Measurements from ENCODE around the gene KLF16. TPM values are rescaled to one million over a fixed set of nuclear protein-coding genes. Genes with fewer than 3 reads are reported as not detected.

Gene KLF16
- total RNA-seq, 1 donor from 2014 or later: 2.6 TPM

DNA sequence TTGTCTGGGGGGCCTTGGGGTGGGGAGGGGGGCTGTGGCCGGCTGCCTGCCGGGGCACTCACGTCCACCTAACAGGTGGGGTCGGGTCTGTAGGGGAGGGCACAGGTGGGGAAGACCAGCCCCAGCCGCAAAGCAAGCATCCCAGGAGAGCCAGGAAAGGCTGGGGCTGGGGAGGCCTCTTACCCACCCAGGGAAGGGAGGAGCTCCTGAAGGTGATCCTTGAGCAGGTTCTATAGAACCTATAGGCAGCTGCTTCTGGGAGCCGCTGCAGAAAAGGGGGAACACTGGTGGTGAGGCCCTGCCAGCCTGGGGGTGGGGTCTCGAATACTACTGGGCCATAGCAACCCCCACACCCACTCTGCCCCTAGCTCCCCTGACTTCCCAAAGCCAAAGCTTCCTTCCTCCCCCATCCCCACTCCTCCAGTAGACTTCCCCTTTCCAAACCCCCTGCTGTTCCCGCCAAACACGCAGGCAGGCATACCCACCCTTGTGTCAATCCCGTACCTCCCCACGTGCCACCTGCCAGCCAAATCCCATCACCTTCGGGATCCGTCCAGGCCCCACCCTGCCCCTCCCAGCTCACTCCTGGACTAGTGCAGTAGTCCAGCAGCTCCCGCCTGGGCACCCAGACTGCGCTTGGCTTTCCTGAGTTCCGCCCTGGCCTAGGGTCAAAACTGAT lies 5.6 kb downstream of the KLF16 start:
- no peaks in the 10 kb centered on the region for H3K36me3 ChIP-seq (ENCODE audit: control insufficient read depth in 3 of 3, insufficient read depth in 3 of 3, low read length in 3 of 3)
- peaks cover 26 to 66% (median 51%) of the 10 kb centered on the region in 3 donors for H3K4me1 ChIP-seq (ENCODE audit: control insufficient read depth in 3 of 3, insufficient read depth in 3 of 3, low read length in 3 of 3)
- H3K9me3 ChIP-seq (ENCODE audit: control insufficient read depth in 3 of 3, low read length in 3 of 3): no peaks in the 10 kb centered on the region
- H3K27me3 ChIP-seq (ENCODE audit: control insufficient read depth in 3 of 3, insufficient read depth in 3 of 3, low read length in 3 of 3): peaks cover 0 to 19% (median 16%) of the 10 kb centered on the region in 3 donors
- H3K4me3 ChIP-seq (ENCODE audit: low read length in 3 of 3): peak overlapping the region in 1 of 3 donors; percentile 6
- peak overlapping the region in 1 of 3 donors; percentile 23 for H3K9ac ChIP-seq (ENCODE audit: low read depth in 1 of 3, low read length in 3 of 3)
- peak overlapping the region; percentile 76 for H3K27ac ChIP-seq (ENCODE audit: low read depth, low read length)

DNA sequence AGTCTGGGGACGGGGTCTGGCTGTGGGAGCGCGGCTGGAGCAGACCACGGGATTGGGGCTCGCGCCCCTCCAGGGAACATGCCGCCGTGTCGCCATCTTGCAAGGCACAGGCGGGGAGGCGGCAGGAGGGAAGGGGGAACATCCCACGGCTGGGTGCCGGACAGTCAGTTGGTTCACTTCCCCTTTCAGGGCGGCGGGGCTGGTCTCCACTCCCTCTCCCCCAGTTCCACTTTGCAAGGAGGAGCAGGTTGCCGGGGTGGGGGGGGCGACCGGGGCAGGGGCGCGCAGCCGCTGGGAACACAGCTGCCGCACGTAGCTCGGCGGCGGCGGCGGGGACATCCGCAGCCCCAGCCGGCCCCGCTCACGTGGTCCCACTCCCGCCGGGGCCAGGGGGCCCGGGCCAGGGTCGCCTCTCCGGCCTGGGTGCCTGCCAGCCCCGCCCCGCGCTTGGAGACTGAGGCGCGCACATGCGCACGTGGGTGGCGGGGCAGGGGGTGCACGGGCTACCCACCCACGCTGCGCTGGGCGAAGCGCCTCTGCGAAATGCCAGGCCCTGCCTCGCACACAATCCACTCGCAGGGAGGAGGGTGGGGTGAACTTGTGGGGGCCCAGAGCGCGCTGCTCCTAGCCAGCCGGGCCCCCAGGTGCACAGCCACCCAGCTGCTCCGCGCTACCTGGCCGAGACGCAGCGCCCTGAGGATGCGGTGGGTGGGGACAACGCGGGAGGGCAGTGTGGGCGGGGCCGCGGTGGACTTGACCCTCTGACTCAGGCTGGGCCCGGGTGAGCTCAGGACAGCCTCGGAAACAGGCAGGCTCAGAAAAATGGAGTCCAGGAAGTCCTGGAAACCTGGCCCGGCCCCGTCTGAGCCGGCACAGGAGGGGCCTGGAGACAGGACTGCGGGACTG lies 6.4 kb downstream of the KLF16 start:
- peak overlapping the region; percentile 52 to 67 (median 60) for H3K4me3 ChIP-seq (ENCODE audit: low read length in 3 of 3)

DNA sequence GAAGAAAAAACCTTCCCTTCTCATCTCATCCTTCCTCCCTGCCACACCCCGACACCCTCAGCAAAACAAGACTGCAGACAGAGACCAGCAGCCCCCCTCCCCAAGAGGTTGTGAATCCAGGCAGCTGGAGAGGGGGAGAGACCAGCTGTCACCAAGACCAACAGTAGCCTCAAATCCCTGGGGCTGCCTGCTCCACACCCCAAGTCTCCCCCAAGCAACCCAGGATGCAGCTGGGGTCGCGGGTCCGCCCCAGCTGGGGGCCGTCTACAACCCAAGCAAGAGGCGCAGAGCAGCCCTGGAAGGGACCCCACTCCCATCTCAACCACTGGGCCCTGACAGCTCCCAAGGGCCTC lies 7.1 kb downstream of the KLF16 start:
- peaks cover 21 to 56% (median 44%) of the 10 kb centered on the region in 3 donors for H3K4me1 ChIP-seq (ENCODE audit: control insufficient read depth in 3 of 3, insufficient read depth in 3 of 3, low read length in 3 of 3)
- peak overlapping the region; percentile 45 to 74 (median 72) for H3K9ac ChIP-seq (ENCODE audit: low read depth in 1 of 3, low read length in 3 of 3)

More for the DNA sequence above, 6.4 kb downstream of the KLF16 start:
- H3K4me1 ChIP-seq (ENCODE audit: control insufficient read depth in 3 of 3, insufficient read depth in 3 of 3, low read length in 3 of 3): peaks cover 26 to 62% (median 49%) of the 10 kb centered on the region in 3 donors
- H3K36me3 ChIP-seq (ENCODE audit: control insufficient read depth in 3 of 3, insufficient read depth in 3 of 3, low read length in 3 of 3): no peaks in the 10 kb centered on the region
- H3K27ac ChIP-seq (ENCODE audit: low read depth, low read length): peak overlapping the region; percentile 76
- H3K9me3 ChIP-seq (ENCODE audit: control insufficient read depth in 3 of 3, low read length in 3 of 3): no peaks in the 10 kb centered on the region
- H3K27me3 ChIP-seq (ENCODE audit: control insufficient read depth in 3 of 3, insufficient read depth in 3 of 3, low read length in 3 of 3): peaks cover 0 to 19% (median 16%) of the 10 kb centered on the region in 3 donors
- H3K9ac ChIP-seq (ENCODE audit: low read depth in 1 of 3, low read length in 3 of 3): peak overlapping the region; percentile 32 to 74 (median 72)

DNA sequence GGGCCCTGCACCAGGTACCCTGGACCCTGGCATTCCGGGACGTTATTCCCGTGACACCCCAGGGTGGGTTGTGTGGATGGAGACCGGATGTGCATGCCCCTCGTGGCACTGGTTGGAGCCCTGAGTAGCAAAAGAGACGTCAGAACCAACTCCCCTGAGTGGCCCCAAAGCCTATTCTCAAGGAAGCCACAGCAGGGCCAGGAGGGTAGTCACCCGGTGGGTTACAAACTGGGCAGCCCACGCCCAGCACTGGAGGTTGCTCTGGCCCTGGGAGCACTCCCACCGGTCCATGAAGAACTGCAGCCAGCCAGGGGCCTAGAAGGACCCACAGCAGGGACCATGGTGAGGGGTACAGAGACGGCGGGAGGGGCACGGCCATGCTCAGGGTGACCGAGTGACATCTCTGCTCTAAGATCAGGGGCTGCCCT lies 7.5 kb downstream of the KLF16 start:
- H3K27ac ChIP-seq (ENCODE audit: low read depth, low read length): peak overlapping the region; percentile 76
- peak overlapping the region; percentile 45 to 74 (median 72) for H3K9ac ChIP-seq (ENCODE audit: low read depth in 1 of 3, low read length in 3 of 3)
- H3K4me1 ChIP-seq (ENCODE audit: control insufficient read depth in 3 of 3, insufficient read depth in 3 of 3, low read length in 3 of 3): peaks cover 17 to 51% (median 41%) of the 10 kb centered on the region in 3 donors
- peak overlapping the region; percentile 52 to 67 (median 60) for H3K4me3 ChIP-seq (ENCODE audit: low read length in 3 of 3)
- H3K27me3 ChIP-seq (ENCODE audit: control insufficient read depth in 3 of 3, insufficient read depth in 3 of 3, low read length in 3 of 3): peaks cover 0 to 19% (median 16%) of the 10 kb centered on the region in 3 donors
- H3K9me3 ChIP-seq (ENCODE audit: control insufficient read depth in 3 of 3, low read length in 3 of 3): no peaks in the 10 kb centered on the region
- H3K36me3 ChIP-seq (ENCODE audit: control insufficient read depth in 3 of 3, insufficient read depth in 3 of 3, low read length in 3 of 3): no peaks in the 10 kb centered on the region

More for the DNA sequence above, 7.1 kb downstream of the KLF16 start:
- no peaks in the 10 kb centered on the region for H3K9me3 ChIP-seq (ENCODE audit: control insufficient read depth in 3 of 3, low read length in 3 of 3)
- H3K4me3 ChIP-seq (ENCODE audit: low read length in 3 of 3): peak overlapping the region; percentile 52 to 67 (median 60)
- H3K27ac ChIP-seq (ENCODE audit: low read depth, low read length): peak overlapping the region; percentile 76
- peaks cover 0 to 19% (median 16%) of the 10 kb centered on the region in 3 donors for H3K27me3 ChIP-seq (ENCODE audit: control insufficient read depth in 3 of 3, insufficient read depth in 3 of 3, low read length in 3 of 3)
- no peaks in the 10 kb centered on the region for H3K36me3 ChIP-seq (ENCODE audit: control insufficient read depth in 3 of 3, insufficient read depth in 3 of 3, low read length in 3 of 3)

DNA sequence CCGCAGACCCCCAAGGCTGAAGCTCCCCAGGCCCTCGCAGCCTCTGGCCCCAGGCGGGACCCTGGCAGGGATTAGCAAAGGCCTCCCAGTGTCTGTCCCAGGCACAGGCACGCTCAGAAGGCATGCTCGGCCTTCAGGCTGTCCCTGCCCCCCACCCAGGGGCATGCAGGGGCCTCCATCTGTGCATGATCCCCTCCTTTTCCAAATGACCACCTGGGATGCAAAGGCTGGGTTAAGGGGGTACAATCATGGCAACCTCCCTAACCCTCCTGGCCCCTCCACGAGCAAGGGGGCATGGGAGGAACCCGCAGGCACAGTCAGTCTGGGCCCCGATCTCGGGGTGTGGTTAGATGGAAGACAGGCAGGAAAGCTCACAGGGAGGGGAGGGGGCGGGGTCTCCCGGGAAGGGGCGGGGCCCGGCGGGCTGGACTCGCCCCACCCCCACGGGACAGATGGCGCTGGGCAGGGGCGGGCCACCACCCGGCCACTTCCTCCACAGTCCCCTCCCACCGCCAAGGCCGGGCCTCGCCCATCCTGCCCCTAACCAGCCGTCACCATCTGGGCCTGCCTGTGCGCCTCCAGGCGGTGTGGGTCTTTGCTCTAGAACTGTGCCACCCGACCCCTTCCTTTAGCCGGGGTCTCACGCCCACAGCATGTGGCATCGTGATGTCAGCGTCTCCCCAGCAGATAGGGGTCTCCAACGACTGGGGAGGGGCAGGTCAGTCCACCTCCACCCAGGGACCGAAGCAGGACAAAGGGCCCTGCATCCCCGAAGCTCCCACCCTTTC lies 8.1 kb downstream of the KLF16 start:
- Histone ChIP-seq H3K27me3 (ENCODE audit: control insufficient read depth in 3 of 3, insufficient read depth in 3 of 3, low read length in 3 of 3) (peaks cover 0 to 16% (median 15%) of the 10 kb centered on the region in 3 donors), H3K36me3 (ENCODE audit: control insufficient read depth in 3 of 3, insufficient read depth in 3 of 3, low read length in 3 of 3) (no peaks in the 10 kb centered on the region), H3K9ac (ENCODE audit: low read depth in 1 of 3, low read length in 3 of 3) (peak overlapping the region; percentile 45 to 74 (median 72)), H3K4me3 (ENCODE audit: low read length in 3 of 3) (peak overlapping the region; percentile 52 to 67 (median 60)), H3K27ac (ENCODE audit: low read depth, low read length) (peak overlapping the region; percentile 76), H3K4me1 (ENCODE audit: control insufficient read depth in 3 of 3, insufficient read depth in 3 of 3, low read length in 3 of 3) (peaks cover 17 to 45% (median 38%) of the 10 kb centered on the region in 3 donors), H3K9me3 (ENCODE audit: control insufficient read depth in 3 of 3, low read length in 3 of 3) (no peaks in the 10 kb centered on the region)

DNA sequence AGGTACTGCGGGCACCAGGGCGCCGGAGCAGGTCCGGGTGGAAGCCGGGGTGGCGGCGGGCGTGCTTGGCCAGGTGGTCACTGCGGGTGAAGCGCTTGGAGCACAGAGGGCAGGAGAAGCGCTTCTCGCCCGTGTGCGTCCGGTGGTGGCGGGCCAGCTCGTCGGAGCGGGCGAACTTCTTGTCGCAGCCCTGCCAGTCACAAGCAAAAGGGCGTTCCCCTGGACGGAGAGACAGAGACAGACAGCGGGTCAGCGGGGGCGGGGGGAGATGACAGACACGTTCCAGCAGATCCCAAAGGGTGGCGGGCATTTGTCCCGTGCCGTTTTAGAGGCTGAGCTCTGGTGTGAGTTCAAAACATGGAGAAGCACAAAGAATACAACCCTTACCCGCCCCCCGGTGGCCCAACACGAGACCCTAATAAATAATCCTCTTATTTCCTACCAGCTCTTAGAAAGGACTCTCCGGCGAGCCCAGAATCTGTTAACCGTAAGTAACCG lies 8.8 kb downstream of the KLF16 start:
- Histone ChIP-seq H3K36me3 (ENCODE audit: control insufficient read depth in 3 of 3, insufficient read depth in 3 of 3, low read length in 3 of 3) (no peaks in the 10 kb centered on the region), H3K9ac (ENCODE audit: low read depth in 1 of 3, low read length in 3 of 3) (peak overlapping the region in 1 of 3 donors; percentile 72), H3K4me1 (ENCODE audit: control insufficient read depth in 3 of 3, insufficient read depth in 3 of 3, low read length in 3 of 3) (peaks cover 17 to 43% (median 33%) of the 10 kb centered on the region in 3 donors), H3K9me3 (ENCODE audit: control insufficient read depth in 3 of 3, low read length in 3 of 3) (no peaks in the 10 kb centered on the region), H3K4me3 (ENCODE audit: low read length in 3 of 3) (no peak overlapping the region), H3K27ac (ENCODE audit: low read depth, low read length) (peak overlapping the region; percentile 44), H3K27me3 (ENCODE audit: control insufficient read depth in 3 of 3, insufficient read depth in 3 of 3, low read length in 3 of 3) (peaks cover 0 to 16% (median 15%) of the 10 kb centered on the region in 3 donors)

- Histone ChIP-seq H3K36me3 (ENCODE audit: control insufficient read depth in 3 of 3, insufficient read depth in 3 of 3, low read length in 3 of 3) (no peaks in the 10 kb centered on the region), H3K27me3 (ENCODE audit: control insufficient read depth in 3 of 3, insufficient read depth in 3 of 3, low read length in 3 of 3) (peaks cover 0 to 16% (median 12%) of the 10 kb centered on the region in 3 donors), H3K27ac (ENCODE audit: low read depth, low read length) (no peak overlapping the region), H3K9ac (ENCODE audit: low read depth in 1 of 3, low read length in 3 of 3) (no peak overlapping the region), H3K4me1 (ENCODE audit: control insufficient read depth in 3 of 3, insufficient read depth in 3 of 3, low read length in 3 of 3) (peaks cover 17 to 41% (median 33%) of the 10 kb centered on the region in 3 donors), H3K9me3 (ENCODE audit: control insufficient read depth in 3 of 3, low read length in 3 of 3) (no peaks in the 10 kb centered on the region), H3K4me3 (ENCODE audit: low read length in 3 of 3) (no peak overlapping the region)
Observed at GRCh38 chr19:1854039-1854541, 9.3 kb downstream of the KLF16 start.

DNA sequence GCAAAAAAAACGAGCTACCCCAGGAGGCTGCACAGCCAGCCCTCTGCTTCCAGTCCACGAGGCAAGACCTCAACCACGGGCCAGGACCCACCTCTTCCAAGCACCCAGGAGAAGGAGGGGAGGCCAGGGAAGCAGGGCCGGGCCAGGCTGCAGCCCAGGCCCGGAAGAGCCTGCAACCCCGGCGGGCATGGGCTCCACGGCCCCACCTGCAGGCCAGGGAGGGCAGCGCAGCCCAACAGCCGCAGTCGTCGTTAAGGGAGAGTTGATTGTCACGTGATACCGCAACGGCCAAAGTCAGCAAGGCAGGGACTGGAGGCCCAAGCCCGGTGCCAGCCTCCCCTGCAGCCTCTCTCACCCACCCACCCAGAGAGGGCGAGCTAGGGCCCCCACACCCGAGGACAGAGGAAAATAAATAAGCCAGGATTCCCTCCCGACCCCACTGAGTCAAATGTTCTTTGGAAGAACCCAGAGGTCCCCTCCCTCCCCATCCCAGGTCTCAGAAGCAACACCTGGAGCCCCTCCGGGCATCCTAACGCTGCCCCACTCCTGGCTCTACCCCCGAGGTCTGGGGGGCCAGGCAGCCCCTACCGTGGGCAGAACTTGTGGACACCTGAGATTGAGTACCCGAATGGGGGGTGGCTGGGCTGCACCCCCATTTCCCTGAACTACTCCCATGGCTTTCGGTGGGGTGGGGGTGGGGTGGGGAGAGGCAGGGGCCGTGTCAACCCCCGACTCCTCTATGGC lies 9.9 kb downstream of the KLF16 start:
- Histone ChIP-seq H3K4me1 (ENCODE audit: control insufficient read depth in 3 of 3, insufficient read depth in 3 of 3, low read length in 3 of 3) (peaks cover 20 to 38% (median 33%) of the 10 kb centered on the region in 3 donors), H3K4me3 (ENCODE audit: low read length in 3 of 3) (no peak overlapping the region), H3K36me3 (ENCODE audit: control insufficient read depth in 3 of 3, insufficient read depth in 3 of 3, low read length in 3 of 3) (no peaks in the 10 kb centered on the region), H3K27me3 (ENCODE audit: control insufficient read depth in 3 of 3, insufficient read depth in 3 of 3, low read length in 3 of 3) (peaks cover 0 to 15% (median 10%) of the 10 kb centered on the region in 3 donors), H3K27ac (ENCODE audit: low read depth, low read length) (no peak overlapping the region), H3K9ac (ENCODE audit: low read depth in 1 of 3, low read length in 3 of 3) (peak overlapping the region in 1 of 3 donors; percentile 3), H3K9me3 (ENCODE audit: control insufficient read depth in 3 of 3, low read length in 3 of 3) (no peaks in the 10 kb centered on the region)
